ENCODE measurements around the gene ZNF507.

Gene ZNF507

GRCh38 chr19:32330213-32330857 is 15.1 kb upstream of the ZNF507 start:
- ATAC-seq, result no peak
- H3K36me3 Mint-ChIP-seq, result no peaks in the 10 kb centered on the region
- H3K27ac Mint-ChIP-seq, result no peak overlapping the region
- no peaks in the 10 kb centered on the region for H3K4me1 Mint-ChIP-seq
- no peak overlapping the region for H3K4me3 Mint-ChIP-seq
- no peak for DNase-seq (ENCODE audit: low spot score in 2 of 2)
- H3K9me3 Mint-ChIP-seq, result no peaks in the 10 kb centered on the region

DNA sequence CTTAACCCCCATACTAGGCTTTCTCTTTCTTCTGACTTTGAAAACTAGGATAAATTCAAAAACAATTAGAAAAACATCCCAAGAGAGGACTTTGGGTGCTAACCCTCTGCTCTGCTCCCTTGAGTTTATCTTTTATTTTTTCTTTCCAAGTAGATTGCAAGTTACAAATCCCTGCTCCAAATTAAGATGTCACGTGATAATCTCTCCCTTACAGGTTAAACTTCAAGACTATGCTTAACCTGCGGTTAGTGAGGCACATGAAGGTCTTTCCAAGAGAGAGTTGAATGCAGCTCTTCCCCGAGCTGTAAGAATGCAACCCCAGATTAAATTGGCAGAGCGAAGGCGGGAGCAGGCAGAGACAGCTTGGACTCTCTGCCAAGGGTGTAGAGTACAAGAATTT is 12.2 kb upstream of the ZNF507 start:
- no peak for ATAC-seq
- Mint-ChIP-seq H3K4me3 (no peak overlapping the region), H3K36me3 (no peaks in the 10 kb centered on the region)

DNA sequence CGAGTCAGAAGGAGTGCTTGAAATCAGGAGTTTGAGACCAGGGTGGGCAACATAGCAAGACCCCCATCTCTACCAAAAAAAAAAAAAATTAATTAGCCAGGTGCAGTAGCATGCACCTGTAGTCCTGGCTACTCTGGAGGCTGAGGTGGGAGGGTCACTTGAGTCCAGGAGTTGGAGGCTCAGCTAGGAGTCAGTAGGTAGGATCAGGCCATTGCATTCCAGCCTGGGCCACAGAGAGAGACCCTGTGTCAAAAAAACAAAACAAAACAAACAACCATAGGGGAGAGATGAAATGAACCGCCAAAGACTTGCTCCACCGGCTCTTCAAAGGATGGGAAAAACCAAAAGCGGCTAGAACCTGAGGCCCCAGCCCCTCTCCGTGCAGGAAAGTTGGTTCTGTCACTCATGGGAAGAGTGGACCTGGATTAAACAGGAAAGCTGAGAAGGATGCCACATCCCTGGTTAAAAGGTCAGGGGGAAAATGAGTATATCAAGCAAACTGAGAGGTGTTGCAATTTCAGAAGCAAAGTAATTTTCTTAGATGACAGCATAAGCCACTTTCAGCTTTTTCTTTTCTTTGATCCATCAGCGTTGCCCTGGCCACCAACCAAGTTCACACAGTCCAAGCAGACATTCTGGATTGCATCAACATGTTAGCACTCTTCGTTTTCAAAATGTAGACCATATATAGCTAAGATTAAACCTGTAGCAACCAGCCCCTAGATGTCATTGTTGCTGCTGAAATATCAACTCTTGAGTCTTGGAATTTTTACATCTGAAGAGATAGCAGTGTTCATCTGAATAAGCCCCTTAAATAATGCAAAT is 8.9 kb upstream of the ZNF507 start:
- ATAC-seq, result no peak
- H3K4me1 Mint-ChIP-seq, result no peaks in the 10 kb centered on the region
- no peak for DNase-seq (ENCODE audit: low spot score in 2 of 2)

More for the DNA sequence above, 12.2 kb upstream of the ZNF507 start:
- no peak overlapping the region for H3K27ac Mint-ChIP-seq
- DNase-seq (ENCODE audit: low spot score in 2 of 2), result no peak
- no peaks in the 10 kb centered on the region for H3K9me3 Mint-ChIP-seq
- H3K4me1 Mint-ChIP-seq, result no peaks in the 10 kb centered on the region

DNA sequence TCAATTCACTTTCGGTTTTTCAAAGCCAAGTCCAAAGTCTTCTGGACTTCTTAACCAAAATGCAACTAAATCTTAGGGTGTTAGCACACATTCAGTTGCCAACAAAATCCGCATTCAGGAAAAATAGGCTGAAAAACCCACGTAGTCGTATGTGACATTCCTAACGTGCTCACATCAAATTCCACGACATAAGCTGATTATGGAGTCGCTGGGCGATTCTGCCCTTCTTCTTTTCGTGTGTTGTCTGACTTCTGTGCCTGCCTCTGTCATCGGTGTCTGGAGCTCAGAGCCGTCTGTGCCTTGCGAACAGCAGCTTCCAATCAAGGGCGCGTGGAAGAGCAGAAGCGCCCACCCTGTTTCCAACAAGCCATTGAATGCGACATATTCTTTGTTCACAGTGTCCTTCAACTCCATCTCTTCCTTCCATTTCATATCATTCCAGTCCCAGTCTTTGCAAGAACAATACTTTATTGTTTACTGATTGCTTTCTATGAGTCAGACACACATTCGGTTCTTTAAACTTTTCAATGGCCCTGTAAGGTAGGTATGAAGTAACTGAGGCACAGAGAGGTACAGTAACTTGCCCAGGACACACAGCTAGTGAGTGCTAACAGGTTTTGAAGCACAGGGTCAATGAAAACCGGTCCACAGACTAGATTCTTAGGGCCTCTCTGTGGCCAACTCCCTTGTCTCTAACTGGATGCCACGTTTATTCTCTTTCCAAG is 8.2 kb upstream of the ZNF507 start:
- H3K4me3 Mint-ChIP-seq, result no peak overlapping the region
- no peak for ATAC-seq
- H3K9me3 Mint-ChIP-seq, result no peaks in the 10 kb centered on the region
- H3K27ac Mint-ChIP-seq, result peak overlapping the region; percentile 61
- no peak for DNase-seq (ENCODE audit: low spot score in 2 of 2)
- H3K36me3 Mint-ChIP-seq, result no peaks in the 10 kb centered on the region
- no peaks in the 10 kb centered on the region for H3K4me1 Mint-ChIP-seq

More for the DNA sequence above, 8.9 kb upstream of the ZNF507 start:
- H3K27ac Mint-ChIP-seq, result no peak overlapping the region
- H3K9me3 Mint-ChIP-seq, result no peaks in the 10 kb centered on the region
- H3K36me3 Mint-ChIP-seq, result no peaks in the 10 kb centered on the region
- no peak overlapping the region for H3K4me3 Mint-ChIP-seq

- no peaks in the 10 kb centered on the region for H3K9me3 Mint-ChIP-seq
- no peaks in the 10 kb centered on the region for H3K36me3 Mint-ChIP-seq
- no peaks in the 10 kb centered on the region for H3K4me1 Mint-ChIP-seq
- no peak overlapping the region for H3K4me3 Mint-ChIP-seq
- H3K27ac Mint-ChIP-seq, result no peak overlapping the region
- ATAC-seq (no peak), DNase-seq (ENCODE audit: low spot score in 2 of 2) (no peak)
Observed at GRCh38 chr19:32339423-32339822, 6.0 kb upstream of the ZNF507 start.

- DNase-seq (ENCODE audit: low spot score in 2 of 2), result peak in 1 of 2 donors; percentile 69
- peak; percentile 73 for ATAC-seq
- peaks cover 1% of the 10 kb centered on the region for H3K36me3 Mint-ChIP-seq
Observed at GRCh38 chr19:32339988-32340874, 5.2 kb upstream of the ZNF507 start.

GRCh38 chr19:32342695-32343094 is 2.7 kb upstream of the ZNF507 start:
- Mint-ChIP-seq H3K36me3 (peaks cover 22% of the 10 kb centered on the region), H3K9me3 (no peaks in the 10 kb centered on the region), H3K4me3 (no peak overlapping the region), H3K27ac (no peak overlapping the region), H3K4me1 (no peaks in the 10 kb centered on the region)
- ATAC-seq, result no peak
- DNase-seq (ENCODE audit: low spot score in 2 of 2), result no peak

More at GRCh38 chr19:32339988-32340874, 5.2 kb upstream of the ZNF507 start:
- no peaks in the 10 kb centered on the region for H3K4me1 Mint-ChIP-seq
- no peaks in the 10 kb centered on the region for H3K9me3 Mint-ChIP-seq
- no peak overlapping the region for H3K4me3 Mint-ChIP-seq
- no peak overlapping the region for H3K27ac Mint-ChIP-seq

- Mint-ChIP-seq H3K4me1 (peaks cover 3% of the 10 kb centered on the region), H3K9me3 (no peaks in the 10 kb centered on the region), H3K36me3 (peaks cover 32% of the 10 kb centered on the region), H3K27ac (no peak overlapping the region), H3K4me3 (no peak overlapping the region)
- DNase-seq (ENCODE audit: low spot score in 2 of 2), result no peak
- no peak for ATAC-seq
Observed at GRCh38 chr19:32343550-32344262, 1.7 kb upstream of the ZNF507 start.

- H3K27ac Mint-ChIP-seq, result no peak overlapping the region
- peaks cover 63% of the 10 kb centered on the region for H3K36me3 Mint-ChIP-seq
- no peaks in the 10 kb centered on the region for H3K9me3 Mint-ChIP-seq
- DNase-seq (ENCODE audit: low spot score in 2 of 2) (no peak), ATAC-seq (no peak)
- H3K4me1 Mint-ChIP-seq, result peaks cover 35% of the 10 kb centered on the region
- H3K4me3 Mint-ChIP-seq, result peak overlapping the region; percentile 95
Observed at GRCh38 chr19:32346901-32347300, 1.5 kb downstream of the ZNF507 start.

GRCh38 chr19:32347573-32347972 is 2.2 kb downstream of the ZNF507 start:
- Mint-ChIP-seq H3K9me3 (no peaks in the 10 kb centered on the region), H3K4me3 (peak overlapping the region; percentile 95), H3K27ac (no peak overlapping the region), H3K36me3 (peaks cover 69% of the 10 kb centered on the region), H3K4me1 (peaks cover 42% of the 10 kb centered on the region)
- ATAC-seq (no peak), DNase-seq (ENCODE audit: low spot score in 2 of 2) (no peak)

DNA sequence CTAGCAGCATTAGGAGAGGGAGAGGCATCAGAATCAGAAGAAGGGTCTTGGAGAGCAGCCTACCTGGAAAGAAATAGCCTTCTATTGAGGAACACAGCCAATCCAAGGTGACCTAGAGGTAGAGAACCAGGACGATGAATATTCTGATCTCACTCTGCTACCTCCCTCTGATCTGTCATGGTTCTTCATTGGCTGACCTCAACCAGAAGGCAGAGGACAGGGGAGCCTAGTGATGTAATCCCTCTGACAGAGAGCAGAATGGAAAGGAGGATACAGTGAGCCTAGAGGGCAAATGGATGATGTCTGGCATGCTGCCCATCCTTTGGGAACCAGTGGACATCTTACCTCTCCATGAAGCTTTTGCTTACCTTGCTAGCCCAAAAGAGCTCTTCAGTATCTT is 3.6 kb downstream of the ZNF507 start:
- Mint-ChIP-seq H3K4me3 (no peak overlapping the region), H3K36me3 (peaks cover 84% of the 10 kb centered on the region), H3K4me1 (peaks cover 48% of the 10 kb centered on the region), H3K9me3 (no peaks in the 10 kb centered on the region), H3K27ac (no peak overlapping the region)
- no peak for DNase-seq (ENCODE audit: low spot score in 2 of 2)
- no peak for ATAC-seq

DNA sequence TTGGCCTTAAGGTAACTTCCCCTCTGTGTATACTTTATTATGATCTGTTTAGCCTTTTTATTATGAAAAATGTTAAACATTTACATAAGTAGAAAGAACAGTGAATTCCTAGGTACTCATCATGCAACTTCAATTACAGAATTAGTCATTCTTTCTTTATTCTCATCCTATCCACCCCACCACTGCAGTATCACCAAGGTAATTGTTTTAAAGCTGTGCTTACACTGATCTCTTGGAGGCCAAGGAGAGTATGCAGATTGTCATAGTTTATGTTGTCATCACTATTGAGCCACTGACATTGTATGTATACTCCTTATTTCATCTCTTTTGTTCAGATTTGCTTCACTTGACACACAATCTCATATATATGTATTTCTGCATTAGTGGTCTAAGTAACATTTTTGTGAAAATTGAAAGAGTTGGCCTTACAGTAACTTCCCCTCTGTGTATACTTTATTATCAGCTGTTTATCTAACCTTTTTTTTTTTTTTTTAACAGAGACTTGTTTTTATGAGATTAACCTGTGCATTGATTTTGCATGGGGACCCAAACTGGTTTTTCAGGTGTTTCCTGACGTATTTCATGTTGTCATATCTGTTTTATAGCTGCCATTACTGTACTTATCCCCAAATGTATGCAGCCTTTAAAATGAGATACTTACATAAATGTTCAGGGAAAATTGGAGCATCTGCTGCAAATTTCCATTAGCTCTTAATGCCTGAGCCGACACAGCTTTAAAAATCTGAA is 4.5 kb downstream of the ZNF507 start:
- Mint-ChIP-seq H3K9me3 (no peaks in the 10 kb centered on the region), H3K4me3 (no peak overlapping the region), H3K27ac (peak overlapping the region; percentile 81), H3K4me1 (peaks cover 53% of the 10 kb centered on the region), H3K36me3 (peaks cover 93% of the 10 kb centered on the region)
- DNase-seq (ENCODE audit: low spot score in 2 of 2) (no peak), ATAC-seq (peak; percentile 56)

DNA sequence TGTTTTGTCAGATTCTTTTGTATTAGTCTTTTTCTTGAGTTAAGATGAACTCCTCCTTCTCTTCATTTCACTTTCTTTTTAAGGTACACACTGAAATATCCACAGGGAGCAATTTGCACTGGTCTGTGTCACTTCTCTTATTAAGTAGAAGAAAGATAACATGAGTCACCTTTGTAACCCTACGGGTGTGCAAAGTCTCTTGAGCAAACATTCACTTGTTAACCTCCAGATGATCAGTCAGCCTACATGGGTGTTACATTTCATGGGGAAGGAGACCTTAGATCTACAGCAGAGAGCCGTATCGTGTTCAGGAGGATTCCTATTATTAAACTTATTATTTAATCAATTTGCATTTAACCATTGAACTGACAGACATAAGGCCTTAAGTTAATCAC is 5.1 kb downstream of the ZNF507 start:
- ATAC-seq (no peak), DNase-seq (ENCODE audit: low spot score in 2 of 2) (no peak)
- H3K9me3 Mint-ChIP-seq, result no peaks in the 10 kb centered on the region
- no peak overlapping the region for H3K4me3 Mint-ChIP-seq
- H3K36me3 Mint-ChIP-seq, result peaks cover 94% of the 10 kb centered on the region
- peaks cover 59% of the 10 kb centered on the region for H3K4me1 Mint-ChIP-seq
- peak overlapping the region; percentile 81 for H3K27ac Mint-ChIP-seq

DNA sequence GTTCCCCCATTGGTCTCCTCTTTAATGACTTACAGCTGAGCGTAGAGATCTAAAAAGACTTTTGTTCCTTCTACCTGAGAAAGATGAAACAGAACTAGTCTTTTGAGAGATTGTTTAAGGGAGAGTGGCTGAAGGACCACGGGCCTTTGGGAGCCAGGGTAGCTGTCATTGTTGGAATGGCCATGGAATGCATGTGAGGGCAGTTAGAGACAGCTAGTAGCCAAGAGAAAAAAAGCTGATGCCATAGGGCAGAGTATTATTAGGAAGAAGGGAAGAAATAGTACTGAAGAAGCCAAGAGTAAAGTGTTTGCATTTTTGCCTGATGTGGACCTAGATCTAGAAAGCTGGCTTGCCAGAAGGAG is 5.6 kb downstream of the ZNF507 start:
- Mint-ChIP-seq H3K9me3 (no peaks in the 10 kb centered on the region), H3K4me1 (peaks cover 64% of the 10 kb centered on the region), H3K4me3 (peak overlapping the region; percentile 18), H3K27ac (peak overlapping the region; percentile 81), H3K36me3 (peaks cover 94% of the 10 kb centered on the region)
- ATAC-seq (no peak), DNase-seq (ENCODE audit: low spot score in 2 of 2) (no peak)

Data from stimulated activated effector memory CD8-positive, alpha-beta T cell treated with anti-CD3 and anti-CD28 coated beads, Interleukin-12 subunit alpha, Interleukin-12 subunit beta, amount 100 ng/mL, for 72 hours (primary cell).